ENCODE results near the gene SULT1C4. TPM values are rescaled to one million over a fixed set of nuclear protein-coding genes. Genes with fewer than 3 reads are reported as not detected.
A peak's percentile ranks its signal among the peaks of the same experiment; 100 is the strongest.

SULT1C4 gene
- total RNA-seq, 2 experiments from 2014 or later, result not detected

DNA sequence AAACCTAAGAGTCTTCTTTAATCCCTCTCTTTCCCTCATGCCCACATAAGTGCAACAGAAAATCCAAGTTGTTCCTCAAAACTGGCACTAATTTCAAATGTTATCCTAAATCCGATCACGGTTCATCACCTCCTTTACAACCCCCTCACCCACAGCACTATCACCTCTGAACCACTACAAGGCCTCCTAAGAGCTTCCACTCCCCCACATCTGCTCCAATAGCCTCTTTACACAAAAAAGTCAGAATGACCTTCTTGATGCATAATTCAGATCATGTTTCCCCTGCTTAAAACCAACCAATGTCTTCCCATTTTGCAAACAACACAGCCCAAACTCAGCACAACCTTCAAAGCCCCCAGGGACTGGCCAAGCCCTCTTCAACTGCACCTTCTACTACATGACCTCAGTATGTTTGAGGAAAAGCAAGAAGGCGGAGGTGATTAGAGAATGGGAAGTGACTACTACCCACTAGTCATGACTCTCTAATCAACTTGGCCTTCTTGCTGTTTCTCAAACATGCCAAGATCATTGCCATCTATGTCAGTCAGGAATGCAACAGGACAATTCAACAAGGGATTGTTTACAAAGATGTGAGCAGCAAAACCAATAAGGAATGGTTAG is 36.6 kb downstream of the SULT1C4 start:
- Histone ChIP-seq H3K27ac (ENCODE audit: low read depth in 1 of 2, low read length in 2 of 2) (no peak overlapping the region), H3K27me3 (ENCODE audit: control insufficient read depth in 1 of 2, insufficient read depth in 2 of 2, low read length in 2 of 2) (no peaks in the 10 kb centered on the region), H3K36me3 (ENCODE audit: insufficient read depth, low read length) (no peaks in the 10 kb centered on the region), H3K9me3 (ENCODE audit: control insufficient read depth in 1 of 2, insufficient read depth in 1 of 2, low read length in 2 of 2) (no peaks in the 10 kb centered on the region), H3K4me3 (ENCODE audit: low read length) (no peak overlapping the region), H3K4me1 (ENCODE audit: insufficient read depth, low read length) (no peaks in the 10 kb centered on the region)
- Mint-ChIP-seq H3K4me1 (ENCODE audit: low read depth) (no peaks in the 10 kb centered on the region), H3K9me3 (no peaks in the 10 kb centered on the region), H3K36me3 (ENCODE audit: low read depth) (no peaks in the 10 kb centered on the region), H3K27me3 (peaks cover 6% of the 10 kb centered on the region), H3K27ac (no peak overlapping the region), H3K4me3 (no peak overlapping the region)
- ATAC-seq (ENCODE audit: poor library complexity), result no peak
- TF ChIP-seq, protein P1, sequence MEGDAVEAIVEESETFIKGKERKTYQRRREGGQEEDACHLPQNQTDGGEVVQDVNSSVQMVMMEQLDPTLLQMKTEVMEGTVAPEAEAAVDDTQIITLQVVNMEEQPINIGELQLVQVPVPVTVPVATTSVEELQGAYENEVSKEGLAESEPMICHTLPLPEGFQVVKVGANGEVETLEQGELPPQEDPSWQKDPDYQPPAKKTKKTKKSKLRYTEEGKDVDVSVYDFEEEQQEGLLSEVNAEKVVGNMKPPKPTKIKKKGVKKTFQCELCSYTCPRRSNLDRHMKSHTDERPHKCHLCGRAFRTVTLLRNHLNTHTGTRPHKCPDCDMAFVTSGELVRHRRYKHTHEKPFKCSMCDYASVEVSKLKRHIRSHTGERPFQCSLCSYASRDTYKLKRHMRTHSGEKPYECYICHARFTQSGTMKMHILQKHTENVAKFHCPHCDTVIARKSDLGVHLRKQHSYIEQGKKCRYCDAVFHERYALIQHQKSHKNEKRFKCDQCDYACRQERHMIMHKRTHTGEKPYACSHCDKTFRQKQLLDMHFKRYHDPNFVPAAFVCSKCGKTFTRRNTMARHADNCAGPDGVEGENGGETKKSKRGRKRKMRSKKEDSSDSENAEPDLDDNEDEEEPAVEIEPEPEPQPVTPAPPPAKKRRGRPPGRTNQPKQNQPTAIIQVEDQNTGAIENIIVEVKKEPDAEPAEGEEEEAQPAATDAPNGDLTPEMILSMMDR (IDR thresholded peaks at IDR 0.05), result no peak
- DNase-seq, result no peak
- intact Hi-C loops (cut with DNase I, micrococcal nuclease), result no loop called here
- ChIA-PET CTCF (no interaction called here), POLR2A (no interaction called here)

DNA sequence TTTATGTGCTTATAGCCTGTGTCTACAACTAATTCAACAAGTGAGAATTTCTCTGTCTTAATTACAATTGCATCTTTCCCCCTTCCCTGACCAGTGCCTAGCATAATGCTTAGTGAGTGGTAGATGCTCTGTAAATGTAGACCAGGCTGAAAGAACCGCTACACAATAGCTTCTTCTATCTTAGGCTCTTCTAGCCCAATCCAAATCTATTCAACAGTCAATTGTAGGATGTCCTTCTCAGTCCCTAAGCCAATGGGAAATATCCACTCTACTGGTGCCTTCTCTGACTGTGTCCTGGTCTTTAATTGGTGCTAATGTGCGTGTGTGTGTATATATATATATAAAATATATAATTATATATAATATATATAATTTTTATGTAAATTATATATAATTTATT is 37.2 kb downstream of the SULT1C4 start:
- Mint-ChIP-seq H3K36me3 (ENCODE audit: low read depth) (no peaks in the 10 kb centered on the region), H3K9me3 (no peaks in the 10 kb centered on the region), H3K4me3 (no peak overlapping the region), H3K27ac (no peak overlapping the region), H3K27me3 (peaks cover 6% of the 10 kb centered on the region), H3K4me1 (ENCODE audit: low read depth) (no peaks in the 10 kb centered on the region)
- POLR2A ChIA-PET, result no interaction called here
- intact Hi-C loops (cut with DNase I, micrococcal nuclease), result no loop called here
- no peak overlapping the region for H3K4me3 ChIP-seq (ENCODE audit: low read length)
- H3K27me3 ChIP-seq (ENCODE audit: control insufficient read depth in 1 of 2, insufficient read depth in 2 of 2, low read length in 2 of 2), result no peaks in the 10 kb centered on the region
- H3K9me3 ChIP-seq (ENCODE audit: control insufficient read depth in 1 of 2, insufficient read depth in 1 of 2, low read length in 2 of 2), result no peaks in the 10 kb centered on the region
- ATAC-seq (ENCODE audit: poor library complexity) (no peak), DNase-seq (no peak)
- no peaks in the 10 kb centered on the region for H3K4me1 ChIP-seq (ENCODE audit: insufficient read depth, low read length)
- no peaks in the 10 kb centered on the region for H3K36me3 ChIP-seq (ENCODE audit: insufficient read depth, low read length)
- TF ChIP-seq, protein P1 (IDR thresholded peaks at IDR 0.05), result no peak
- H3K27ac ChIP-seq (ENCODE audit: low read depth in 1 of 2, low read length in 2 of 2), result no peak overlapping the region
- CTCF ChIA-PET, result no interaction called here

DNA sequence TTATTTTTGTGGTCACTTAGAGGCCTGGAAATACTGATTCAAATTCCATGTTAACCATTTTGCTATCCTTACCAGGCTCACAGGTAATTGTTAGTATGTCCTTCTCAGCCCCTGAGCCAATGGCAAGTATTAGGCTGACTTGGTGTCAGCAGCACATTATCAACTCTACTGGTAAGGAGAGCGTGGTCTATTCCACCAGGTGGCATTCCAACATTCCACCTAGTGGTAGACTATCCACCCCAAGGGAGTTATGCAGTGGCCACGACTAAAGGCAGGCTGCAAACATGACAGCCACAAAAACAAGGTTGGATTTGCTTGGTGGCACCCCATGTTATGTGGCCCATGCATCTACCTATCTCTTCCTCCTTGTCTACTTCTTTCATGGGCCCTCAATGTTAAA is 39.5 kb downstream of the SULT1C4 start:
- Mint-ChIP-seq H3K27ac (no peak overlapping the region), H3K36me3 (ENCODE audit: low read depth) (no peaks in the 10 kb centered on the region), H3K4me1 (ENCODE audit: low read depth) (no peaks in the 10 kb centered on the region), H3K9me3 (no peaks in the 10 kb centered on the region), H3K27me3 (no peaks in the 10 kb centered on the region), H3K4me3 (no peak overlapping the region)
- peak in 5 of 14 experiments; percentile 1 to 30 (median 9) for DNase-seq
- no peak overlapping the region for H3K4me3 ChIP-seq (ENCODE audit: low read length)
- intact Hi-C loops (cut with DNase I, micrococcal nuclease), result loop anchor here in 1 of 2 experiments (1.0 kb wide), 1 partner anchor 167 kb away; no protein-coding TSS in a partner anchor
- H3K27ac ChIP-seq (ENCODE audit: low read depth in 1 of 2, low read length in 2 of 2), result no peak overlapping the region
- no peaks in the 10 kb centered on the region for H3K27me3 ChIP-seq (ENCODE audit: control insufficient read depth in 1 of 2, insufficient read depth in 2 of 2, low read length in 2 of 2)
- H3K36me3 ChIP-seq (ENCODE audit: insufficient read depth, low read length), result no peaks in the 10 kb centered on the region
- no peaks in the 10 kb centered on the region for H3K4me1 ChIP-seq (ENCODE audit: insufficient read depth, low read length)
- no peaks in the 10 kb centered on the region for H3K9me3 ChIP-seq (ENCODE audit: control insufficient read depth in 1 of 2, insufficient read depth in 1 of 2, low read length in 2 of 2)
- no peak for ATAC-seq (ENCODE audit: poor library complexity)
- CTCF ChIA-PET, result no interaction called here
- TF ChIP-seq, protein P1 (IDR thresholded peaks at IDR 0.05), result peak; percentile 14
- POLR2A ChIA-PET, result no interaction called here

All from CD4-positive, alpha-beta T cell (primary cell).